Stimulated activated CD8-positive, alpha-beta memory T cell treated with anti-CD3 and anti-CD28 coated beads, Interleukin-7, amount 100 ng/mL, for 4 hours (primary cell): ENCODE results near the gene ARVCF.
A peak's percentile ranks its signal among the peaks of the same experiment; 100 is the strongest.

ENCODE experiments used
- DNase-seq, 2 donors: peaks; one replicate each; pipeline ENCODE4 v3.0.0-alpha.2; 2020; ENCODE audit warnings: low read depth in 2 of 2

The ARVCF gene, protein sequence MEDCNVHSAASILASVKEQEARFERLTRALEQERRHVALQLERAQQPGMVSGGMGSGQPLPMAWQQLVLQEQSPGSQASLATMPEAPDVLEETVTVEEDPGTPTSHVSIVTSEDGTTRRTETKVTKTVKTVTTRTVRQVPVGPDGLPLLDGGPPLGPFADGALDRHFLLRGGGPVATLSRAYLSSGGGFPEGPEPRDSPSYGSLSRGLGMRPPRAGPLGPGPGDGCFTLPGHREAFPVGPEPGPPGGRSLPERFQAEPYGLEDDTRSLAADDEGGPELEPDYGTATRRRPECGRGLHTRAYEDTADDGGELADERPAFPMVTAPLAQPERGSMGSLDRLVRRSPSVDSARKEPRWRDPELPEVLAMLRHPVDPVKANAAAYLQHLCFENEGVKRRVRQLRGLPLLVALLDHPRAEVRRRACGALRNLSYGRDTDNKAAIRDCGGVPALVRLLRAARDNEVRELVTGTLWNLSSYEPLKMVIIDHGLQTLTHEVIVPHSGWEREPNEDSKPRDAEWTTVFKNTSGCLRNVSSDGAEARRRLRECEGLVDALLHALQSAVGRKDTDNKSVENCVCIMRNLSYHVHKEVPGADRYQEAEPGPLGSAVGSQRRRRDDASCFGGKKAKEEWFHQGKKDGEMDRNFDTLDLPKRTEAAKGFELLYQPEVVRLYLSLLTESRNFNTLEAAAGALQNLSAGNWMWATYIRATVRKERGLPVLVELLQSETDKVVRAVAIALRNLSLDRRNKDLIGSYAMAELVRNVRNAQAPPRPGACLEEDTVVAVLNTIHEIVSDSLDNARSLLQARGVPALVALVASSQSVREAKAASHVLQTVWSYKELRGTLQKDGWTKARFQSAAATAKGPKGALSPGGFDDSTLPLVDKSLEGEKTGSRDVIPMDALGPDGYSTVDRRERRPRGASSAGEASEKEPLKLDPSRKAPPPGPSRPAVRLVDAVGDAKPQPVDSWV

DNA sequence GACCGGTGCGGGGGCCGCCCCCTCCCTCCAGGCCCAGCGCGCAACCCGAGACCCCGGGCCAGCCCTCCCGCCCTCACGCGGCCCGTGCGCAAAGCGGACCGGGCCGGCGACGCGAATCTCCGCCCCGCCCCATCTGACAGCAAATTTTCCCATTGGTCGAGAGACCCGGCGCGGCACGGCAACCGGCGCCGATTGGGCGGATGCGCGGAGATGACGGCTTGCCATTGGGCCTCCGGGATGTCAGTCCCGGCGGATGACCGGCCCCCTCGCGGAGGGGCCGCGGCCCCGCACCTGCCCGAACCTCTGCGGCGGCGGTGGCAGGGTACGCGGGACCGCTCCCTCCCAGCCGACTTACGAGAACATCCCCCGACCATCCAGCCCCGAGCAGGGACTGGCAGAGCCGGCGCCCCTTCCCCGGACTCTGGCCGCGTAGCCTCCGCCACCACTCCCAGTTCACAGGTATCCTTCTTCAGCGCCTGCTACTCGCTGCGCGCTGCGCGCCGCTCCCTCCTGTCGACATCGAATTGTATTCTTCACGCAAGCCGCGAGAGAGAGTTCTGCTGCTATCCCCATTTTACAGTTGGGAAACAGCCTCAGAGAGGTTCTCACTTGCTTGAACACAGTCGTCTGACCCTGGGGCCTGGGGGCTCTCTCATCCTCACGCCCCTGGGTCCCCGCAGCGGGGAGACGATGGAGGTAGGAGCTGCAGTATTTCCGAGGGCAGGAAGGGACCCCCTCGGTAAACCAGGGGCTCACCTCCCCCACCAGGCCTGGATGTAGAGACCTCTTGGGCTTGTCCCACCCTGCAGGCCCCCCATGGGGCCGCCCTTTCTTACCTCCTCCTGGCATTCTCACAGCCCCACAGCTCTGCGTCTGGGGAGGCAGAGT is at the start of gene ARVCF:
TSS of gene ARVCF (minus strand) at position 90 of the 888 bp plus-strand sequence. CDS start 26,029 bp downstream, outside the sequence.
- DNase-seq = peak; percentile 76 to 85

DNA sequence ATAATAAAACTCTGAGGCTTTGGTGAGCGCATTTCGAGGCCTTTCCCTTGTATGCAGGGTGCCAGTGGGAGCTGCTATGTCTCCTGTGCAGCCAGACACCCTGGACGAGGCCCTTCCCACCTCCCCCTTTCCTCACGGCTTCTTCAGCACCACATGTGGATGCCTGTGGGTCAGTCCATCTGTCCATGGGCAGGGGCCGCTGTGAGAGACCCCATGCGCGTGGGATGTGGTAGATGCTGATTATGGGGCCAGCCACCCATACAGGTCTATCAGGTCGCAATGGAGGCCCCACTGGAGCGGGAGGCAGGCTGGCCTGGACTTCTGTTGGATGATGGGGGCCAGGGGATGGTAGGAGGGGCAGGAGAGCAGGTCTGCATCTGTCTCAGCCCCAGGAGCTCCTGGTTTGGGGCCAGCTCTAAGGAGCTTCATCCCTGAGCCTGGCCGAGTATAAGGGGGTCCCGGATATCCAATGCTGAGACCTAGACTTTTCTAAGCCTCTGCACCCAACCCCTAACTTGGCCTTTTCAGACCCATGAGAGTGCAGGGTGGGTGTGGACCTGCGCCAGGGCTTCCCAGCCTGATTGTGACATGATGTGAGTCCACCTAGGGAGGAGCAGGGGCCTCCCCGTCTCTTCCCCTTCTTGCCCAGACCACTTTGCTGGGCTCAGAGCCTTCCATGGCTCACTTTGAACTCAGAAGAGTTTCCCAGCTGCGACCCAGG is 49.4 kb upstream of the ARVCF start:
- DNase-seq = no peak

DNA sequence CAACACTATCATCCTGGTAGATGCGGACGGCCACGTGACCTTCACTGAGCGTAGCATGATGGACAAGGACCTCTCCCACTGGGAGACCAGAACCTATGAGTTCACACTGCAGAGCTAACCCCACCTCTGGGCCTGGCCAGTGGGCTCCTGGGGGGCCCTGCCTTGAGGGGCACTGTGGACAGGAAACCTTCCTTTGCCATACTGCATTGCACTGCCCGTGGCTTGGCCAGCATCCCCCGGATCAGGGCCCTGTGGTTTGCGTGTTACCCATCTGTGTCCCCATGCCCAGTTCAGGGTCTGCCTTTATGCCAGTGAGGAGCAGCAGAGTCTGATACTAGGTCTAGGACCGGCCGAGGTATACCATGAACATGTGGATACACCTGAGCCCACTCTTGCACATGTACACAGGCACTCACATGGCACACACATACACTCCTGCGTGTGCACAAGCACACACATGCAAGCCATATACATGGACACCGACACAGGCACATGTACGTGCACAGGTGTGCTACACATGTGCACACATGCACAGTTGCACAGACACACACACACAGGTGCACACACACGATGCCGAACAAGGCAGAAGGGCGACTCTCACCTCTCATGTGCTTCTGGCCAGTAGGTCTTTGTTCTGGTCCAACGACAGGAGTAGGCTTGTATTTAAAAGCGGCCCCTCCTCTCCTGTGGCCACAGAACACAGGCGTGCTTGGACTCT is 48.1 kb upstream of the ARVCF start:
- no peak for DNase-seq

DNA sequence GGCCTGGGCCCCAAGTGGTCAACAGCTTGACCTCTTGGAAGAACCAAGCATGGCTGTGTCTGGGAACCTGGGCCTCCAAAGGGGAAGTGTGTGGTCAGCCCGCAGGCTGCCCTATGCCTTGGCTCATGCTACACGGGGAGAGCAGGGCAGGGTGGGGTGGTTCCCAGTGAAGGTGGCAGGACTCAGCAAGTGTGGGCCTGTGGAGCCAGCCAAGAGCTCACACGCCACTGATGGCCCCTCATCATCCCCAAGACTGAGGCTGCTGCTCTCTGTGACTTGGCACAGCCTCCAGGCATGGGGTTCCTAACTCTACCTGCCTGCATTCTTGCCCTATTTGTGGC is 47.5 kb upstream of the ARVCF start:
- DNase-seq = no peak

DNA sequence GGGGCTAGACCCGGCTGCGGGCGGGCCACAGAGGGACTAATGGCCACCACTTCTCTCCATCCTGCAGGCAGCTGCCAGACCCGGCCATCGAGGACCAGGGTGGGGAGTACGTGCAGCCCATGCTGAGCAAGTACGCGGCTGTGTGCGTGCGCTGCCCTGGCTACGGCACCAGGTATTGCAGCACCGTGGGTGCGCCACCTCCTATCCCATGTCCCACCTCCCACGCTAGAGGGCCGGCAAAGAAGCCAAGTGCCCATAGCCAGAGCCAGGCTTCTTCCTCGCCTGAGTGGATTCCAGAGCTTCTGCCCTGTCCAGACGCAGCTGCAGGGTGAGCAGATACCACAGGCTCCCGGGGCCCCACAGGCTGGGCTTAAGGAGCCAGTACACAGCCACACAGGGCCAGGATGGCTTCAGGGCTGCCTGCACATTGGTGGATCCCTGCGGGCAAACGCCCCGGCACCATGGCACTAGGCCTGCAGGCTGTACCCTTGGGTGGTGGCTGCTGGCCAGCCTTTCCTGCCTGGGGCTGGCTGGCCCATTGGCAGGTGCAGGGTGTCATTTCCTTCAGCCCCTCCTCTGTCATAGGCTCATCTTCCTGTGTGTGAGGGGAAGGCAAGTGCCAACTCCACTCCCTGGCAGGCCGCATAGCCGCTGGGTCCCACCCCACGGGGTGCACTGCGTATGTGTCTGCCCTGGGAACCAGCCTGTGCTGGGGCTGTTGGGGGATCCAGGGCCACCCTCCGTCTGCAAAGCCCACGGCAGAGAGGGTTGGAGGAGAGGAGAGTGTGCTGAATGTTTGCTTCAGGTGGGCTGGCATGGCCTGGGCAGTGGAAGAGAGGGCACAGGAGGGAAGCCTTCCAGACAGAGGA is 46.9 kb upstream of the ARVCF start:
- no peak for DNase-seq

DNA sequence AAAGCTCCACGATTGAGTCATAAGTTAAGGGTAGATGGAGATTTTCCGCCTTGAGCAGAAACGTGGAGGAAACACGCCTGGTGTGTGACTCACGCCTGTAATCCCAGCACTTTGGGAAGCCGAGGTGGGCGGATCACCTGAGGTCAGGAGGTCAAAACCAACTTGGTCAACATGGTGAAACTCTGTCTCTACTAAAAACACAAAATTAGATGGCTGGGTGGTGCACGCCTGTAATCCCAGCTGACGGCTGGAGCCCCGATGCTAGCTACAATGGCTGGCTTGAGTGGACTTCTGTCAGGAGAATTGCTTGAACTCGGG is 46.1 kb upstream of the ARVCF start:
- no peak for DNase-seq

DNA sequence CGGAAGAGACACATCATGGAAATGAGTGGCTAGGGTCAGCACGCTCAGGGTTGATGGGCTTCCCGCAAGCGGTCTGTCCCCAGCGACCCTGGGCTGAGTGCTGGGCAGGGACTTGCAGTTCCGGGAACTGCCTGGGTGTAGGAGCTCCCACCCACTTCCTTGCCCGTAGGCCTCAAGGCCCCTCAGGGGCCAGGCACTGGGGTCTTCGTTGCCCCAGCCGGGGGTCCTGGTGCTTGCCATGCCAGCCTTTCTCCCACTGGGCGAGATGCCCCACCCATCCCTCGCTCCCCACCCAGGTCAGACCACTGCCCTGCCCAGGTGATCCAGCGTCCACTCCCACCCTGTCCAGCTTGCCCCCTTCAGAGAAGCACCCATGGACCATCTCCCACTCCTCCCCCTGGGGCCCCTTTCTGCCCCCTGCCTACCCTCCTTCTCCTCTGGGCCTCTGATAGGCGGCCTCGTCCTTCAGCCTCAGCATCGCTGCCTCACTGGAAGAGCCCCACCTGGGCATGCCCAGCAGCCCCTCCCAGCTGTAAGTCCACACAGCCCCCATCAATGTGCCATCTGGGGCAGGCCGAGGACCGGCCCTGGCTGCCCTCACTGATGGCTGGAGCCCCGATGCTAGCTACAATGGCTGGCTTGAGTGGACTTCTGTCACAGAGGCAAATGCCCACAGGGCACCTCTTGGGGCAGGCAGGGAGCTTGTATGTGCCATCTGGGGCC is 45.6 kb upstream of the ARVCF start:
- no peak for DNase-seq

DNA sequence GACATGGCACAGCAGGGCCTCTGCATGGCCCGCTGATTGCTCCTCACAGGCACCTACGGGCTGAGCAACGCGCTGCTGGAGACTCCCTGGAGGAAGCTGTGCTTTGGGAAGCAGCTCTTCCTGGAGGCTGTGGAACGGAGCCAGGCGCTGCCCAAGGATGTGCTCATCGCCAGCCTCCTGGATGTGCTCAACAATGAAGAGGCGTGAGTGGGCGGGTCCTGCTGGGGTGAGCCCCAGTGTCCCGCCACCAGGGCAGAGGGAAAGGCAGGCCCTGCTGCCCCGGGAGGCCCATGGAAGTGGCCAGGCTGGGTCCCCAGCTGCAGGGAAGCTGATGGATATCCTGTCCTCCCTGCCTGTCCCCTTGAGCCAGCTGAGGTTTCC is 44.8 kb upstream of the ARVCF start:
- no peak for DNase-seq

DNA sequence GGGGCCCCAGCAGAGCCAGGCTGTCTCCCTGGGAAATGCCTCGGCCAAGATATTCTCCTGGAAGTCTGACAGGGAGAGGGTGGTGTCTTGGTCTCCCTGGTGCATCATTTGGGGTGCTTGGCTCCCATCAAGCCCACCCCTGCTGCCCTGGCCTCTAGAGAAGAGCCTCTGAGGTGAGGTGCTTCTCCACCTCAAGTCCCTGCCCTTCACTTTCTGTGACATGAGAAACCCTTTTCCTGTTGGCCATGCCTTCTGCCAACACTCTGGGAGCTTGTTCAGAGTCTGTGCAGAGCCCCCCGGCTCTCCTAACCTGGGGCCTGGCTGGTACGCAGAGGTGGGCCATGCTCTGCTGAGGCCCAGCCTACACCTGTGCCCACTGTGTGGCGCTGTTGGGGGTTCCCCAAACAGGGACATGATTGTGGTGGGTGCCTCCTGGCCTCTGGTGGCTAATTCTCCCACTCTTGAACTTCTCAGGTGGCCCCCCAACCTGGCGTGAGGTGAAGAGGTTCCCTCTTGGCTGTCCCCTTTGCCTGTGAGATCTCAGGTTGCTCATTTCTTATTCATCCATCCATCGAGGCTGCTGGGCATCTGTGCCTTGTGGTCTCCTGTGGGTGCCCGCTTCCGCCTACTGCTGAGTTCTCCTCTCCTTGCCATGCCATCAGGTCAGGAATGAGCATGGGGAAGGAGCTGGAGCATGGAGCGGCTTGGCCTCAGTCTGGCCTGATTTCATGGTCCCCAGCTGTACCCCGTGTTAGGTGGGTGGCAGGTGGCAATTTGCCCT is 44.3 kb upstream of the ARVCF start:
- no peak for DNase-seq

DNA sequence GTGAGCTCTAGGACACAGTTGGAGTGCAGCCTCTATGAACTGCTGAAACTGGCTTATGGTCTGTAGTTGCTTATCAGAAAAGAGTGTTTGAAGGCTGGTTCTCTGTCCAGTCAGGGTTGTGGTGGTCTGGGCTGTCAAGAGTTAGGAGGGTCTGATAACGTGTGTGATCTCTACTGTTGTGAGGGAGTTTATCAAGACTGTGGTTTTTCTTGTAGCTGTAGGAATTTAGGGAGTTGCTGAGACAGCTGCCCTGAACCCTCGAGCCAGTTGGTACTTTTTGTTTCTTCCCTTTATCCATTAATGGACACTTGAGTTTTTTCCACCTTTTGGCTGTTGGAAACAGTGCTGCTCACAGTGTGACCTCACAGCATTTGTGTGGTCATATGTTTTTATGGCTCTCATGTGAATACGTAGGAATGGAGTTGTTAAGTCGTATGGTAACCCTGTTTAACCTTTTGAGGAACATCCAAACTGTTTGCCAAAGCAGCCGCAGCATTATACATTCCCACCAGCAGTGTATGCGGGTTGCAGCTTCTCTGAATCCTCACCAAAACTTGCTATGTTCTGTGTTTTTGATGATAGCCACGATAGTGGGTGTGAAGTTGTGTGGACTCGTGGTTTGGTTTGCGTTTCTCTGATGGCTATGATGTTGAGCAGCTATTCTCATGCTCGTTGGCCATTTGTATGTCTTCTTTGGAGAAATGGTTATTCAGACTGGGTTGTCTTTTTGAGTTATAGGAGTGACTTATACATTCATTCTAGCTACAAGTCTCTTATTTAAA is 42.6 kb upstream of the ARVCF start:
- no peak for DNase-seq

DNA sequence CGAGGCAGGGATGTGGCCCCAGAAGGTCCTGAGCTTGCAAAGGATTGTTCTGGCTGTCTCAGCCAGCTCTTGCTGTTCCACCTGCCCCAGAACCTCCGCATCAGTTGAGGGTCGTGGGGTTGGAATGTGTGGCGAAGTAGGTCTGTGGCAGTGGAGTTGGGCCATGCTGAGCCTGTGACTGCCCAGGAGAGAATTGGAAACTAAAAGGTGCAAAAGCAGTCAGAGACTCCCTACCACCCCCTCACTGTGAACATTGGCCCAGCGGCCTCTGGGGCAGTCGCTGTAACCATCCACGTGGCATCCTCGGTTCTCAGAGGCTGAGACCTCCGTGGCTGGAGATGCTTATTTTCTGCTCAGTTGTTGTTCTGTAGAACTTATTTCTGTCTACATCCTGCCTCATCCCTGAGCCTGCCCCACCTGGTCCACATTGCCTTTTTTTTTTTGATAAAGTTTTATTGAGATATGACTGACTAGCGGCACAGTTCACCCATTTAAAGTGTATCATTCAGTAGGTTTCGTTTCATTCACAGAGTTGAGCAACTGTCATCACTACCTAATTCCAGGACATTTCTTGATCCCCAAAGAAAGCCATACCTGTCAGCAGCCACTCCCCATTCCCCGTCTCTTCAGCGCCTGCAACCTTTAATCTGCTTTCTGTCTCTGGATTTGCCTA is 41.1 kb upstream of the ARVCF start:
- DNase-seq = no peak

DNA sequence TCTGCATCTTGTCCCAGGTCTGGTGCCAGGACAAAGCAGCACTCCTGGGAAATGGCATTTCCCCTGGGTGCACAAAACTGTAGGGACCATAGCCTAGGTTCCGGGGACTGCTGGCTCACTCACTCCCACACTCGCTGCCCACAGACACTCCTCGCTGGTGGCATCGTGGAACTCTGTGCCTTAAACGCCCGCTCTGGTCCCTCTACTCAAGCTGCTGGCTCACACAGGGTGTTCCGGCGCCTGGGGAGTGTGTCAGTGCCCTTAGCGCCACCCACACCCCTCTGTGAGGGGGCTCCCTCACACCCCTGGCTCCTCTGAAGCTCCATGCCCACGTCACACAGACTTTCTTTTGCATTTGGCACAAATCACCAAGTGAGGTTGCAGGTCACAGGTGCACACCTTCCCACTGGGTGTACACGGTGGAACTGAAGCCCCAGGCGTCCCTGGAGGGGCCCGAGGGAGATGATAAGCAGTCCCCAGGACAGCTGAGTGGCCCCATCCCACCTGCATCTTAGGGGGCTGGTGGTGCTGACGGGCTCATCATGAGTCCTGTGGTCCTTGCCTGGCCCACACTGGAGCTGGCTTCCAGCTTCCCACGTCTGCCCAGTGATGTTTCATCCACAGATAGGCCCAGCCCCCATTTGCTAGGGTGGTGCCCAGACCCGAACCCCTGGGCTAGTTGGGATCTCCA is 40.2 kb upstream of the ARVCF start:
- no peak for DNase-seq

DNA sequence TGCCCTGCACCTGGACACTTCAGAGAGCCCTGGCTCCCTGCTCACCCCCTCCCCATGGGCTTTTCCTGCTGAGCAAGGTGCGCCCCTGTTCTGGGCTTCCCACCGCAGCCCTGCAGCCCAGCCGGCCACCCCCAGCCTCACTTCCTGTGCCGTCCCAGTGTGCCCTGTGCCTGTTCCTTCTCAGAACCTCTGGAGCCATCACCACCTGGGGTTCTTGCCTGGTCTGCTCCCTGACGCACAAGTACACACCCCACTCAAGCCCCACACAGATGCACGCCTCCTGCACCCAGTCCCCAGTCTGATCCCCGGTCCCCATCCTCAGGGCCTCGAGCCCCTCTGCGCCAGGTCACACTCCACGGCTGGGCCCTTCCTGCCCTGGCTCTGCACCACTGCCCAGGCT is 39.5 kb upstream of the ARVCF start:
- DNase-seq = no peak

DNA sequence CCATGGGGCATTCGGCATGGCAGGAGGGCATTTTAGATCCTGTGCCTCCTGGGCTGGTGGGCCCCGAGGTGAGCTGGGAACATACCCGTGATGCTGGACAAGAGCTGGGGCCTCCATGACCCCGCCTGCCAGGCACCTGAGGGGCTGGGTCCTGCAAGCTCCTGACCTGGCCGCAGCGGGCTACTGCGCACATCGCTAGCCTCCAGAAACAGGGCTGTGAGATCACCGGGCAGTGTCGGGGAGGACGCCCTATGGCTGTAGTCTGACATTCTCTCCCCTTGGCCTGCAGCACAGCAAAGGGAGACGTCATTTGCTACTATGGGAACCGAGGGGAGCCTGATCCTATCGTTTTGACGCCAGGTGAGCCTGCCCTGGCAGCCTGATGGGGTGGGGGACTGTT is 39.0 kb upstream of the ARVCF start:
- DNase-seq = no peak

DNA sequence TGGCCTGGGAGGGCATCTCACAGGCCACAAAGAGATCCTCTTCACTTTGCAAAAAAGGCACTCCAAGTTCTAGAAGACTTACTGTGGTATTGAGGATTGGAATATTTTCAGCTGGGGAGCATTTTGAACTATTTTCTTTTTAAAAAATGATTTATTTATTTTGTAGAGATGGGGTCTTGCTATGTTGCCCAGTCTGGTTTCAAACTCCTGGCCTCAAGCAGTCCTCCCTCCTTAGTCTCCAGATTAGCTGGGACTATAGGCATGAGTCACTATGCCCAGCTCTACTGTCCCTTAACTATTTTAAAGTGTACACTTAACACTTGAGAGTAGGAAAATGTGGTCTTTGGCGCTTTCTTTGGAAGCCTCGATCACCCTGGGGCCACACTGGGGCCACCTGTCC is 38.5 kb upstream of the ARVCF start:
- no peak for DNase-seq

DNA sequence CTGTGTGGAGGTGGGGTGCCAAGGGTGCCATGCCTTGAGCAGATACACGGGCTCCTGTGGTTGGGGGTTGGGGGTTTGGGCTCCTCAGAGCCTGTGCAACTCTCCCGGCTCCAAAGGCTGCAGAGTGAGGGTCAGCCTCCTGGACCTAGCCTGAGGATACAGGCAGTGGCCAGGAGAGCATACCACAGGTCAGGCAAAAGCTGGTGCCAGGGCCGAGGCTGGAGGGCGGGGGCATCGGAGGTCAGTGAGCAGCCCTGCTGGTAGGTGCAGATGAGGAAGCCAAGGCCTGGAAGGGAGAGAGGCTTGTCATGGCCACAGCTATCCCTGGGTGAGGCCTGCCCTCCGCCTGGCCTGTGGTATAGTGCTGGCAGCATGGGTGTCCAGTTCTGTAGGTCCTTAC is 37.9 kb upstream of the ARVCF start:
- DNase-seq = no peak
